OCI-LY1 (cell line): ENCODE measurements around the gene HELT.
"Not testable (repeated sequence)": the region's sequence is repeated elsewhere in the genome, so short reads cannot be mapped to it uniquely, and the experiment has no call there.

Experiments used
- H2AFZ ChIP-seq: fragments of 200-600 bp; sonication (generic), shearing (Covaris generic); 2 replicates; pipeline ENCODE4 v1.6.0; 2014; ENCODE audit warnings: antibody characterized with exemption, mild to moderate bottlenecking, low read length
- H3F3A ChIP-seq: fragments of 200-600 bp; sonication (generic), shearing (Covaris generic); 2 replicates; pipeline ENCODE4 v1.6.0; 2014; ENCODE audit warnings: mild to moderate bottlenecking, antibody characterized with exemption, low read length, moderate library complexity; ENCODE audit not compliant: insufficient read depth
- H3K27ac ChIP-seq: fragments of 200-600 bp; sonication (generic); 2 replicates; pipeline ENCODE4 v1.5.1; 2014; ENCODE audit warnings: low read length, mixed run types, mild to moderate bottlenecking, low read depth; ENCODE audit not compliant: poor library complexity, severe bottlenecking
- H3K27me3 ChIP-seq: fragments of 200-600 bp; sonication (generic); 2 replicates; pipeline ENCODE4 v1.6.0; 2014; ENCODE audit warnings: antibody characterized with exemption, mild to moderate bottlenecking, low read length, moderate library complexity; ENCODE audit not compliant: insufficient read depth
- H3K36me3 ChIP-seq: fragments of 200-600 bp; sonication (generic); 2 replicates; pipeline ENCODE4 v1.6.1; 2014; ENCODE audit warnings: mild to moderate bottlenecking, antibody characterized with exemption, low read length, moderate library complexity, mixed read lengths; ENCODE audit not compliant: insufficient read depth
- H3K4me1 ChIP-seq: fragments of 200-600 bp; sonication (generic); 2 replicates; pipeline ENCODE4 v1.5.1; 2014; ENCODE audit warnings: mild to moderate bottlenecking, low read length, moderate library complexity; ENCODE audit not compliant: insufficient read depth, severe bottlenecking
- H3K4me2 ChIP-seq: fragments of 200-600 bp; sonication (generic), shearing (Covaris generic); 2 replicates; pipeline ENCODE4 v1.6.1; 2014; ENCODE audit warnings: low read length
- H3K4me3 ChIP-seq: fragments of 200-600 bp; sonication (generic); 2 replicates; pipeline ENCODE4 v1.5.1; 2014; ENCODE audit warnings: low read length, low read depth, mild to moderate bottlenecking, mixed read lengths; ENCODE audit not compliant: poor library complexity, severe bottlenecking
- H3K79me2 ChIP-seq: fragments of 200-600 bp; shearing (Covaris generic); 2 replicates; pipeline ENCODE4 v1.6.1; 2016; ENCODE audit warnings: mixed run types, low read length, mixed read lengths; ENCODE audit not compliant: insufficient read depth
- H3K9ac ChIP-seq: fragments of 200-600 bp; sonication (generic), shearing (Covaris generic); 2 replicates; pipeline ENCODE4 v1.6.1; 2014; ENCODE audit warnings: mild to moderate bottlenecking, low read length, mixed read lengths
- H3K9me2 ChIP-seq: fragments of 200-600 bp; sonication (generic), shearing (Covaris generic); 2 replicates; pipeline ENCODE4 v1.6.1; 2014; ENCODE audit warnings: low read depth, mild to moderate bottlenecking, low read length, mixed read lengths
- H3K9me3 ChIP-seq: fragments of 200-600 bp; shearing (Covaris generic); 2 replicates; pipeline ENCODE4 v1.6.1; 2014; ENCODE audit warnings: low read length, mixed read lengths
- H4K20me1 ChIP-seq: fragments of 200-600 bp; sonication (generic), shearing (Covaris generic); 2 replicates; pipeline ENCODE4 v1.6.0; 2016; ENCODE audit warnings: mild to moderate bottlenecking, low read length; ENCODE audit not compliant: insufficient read depth
- EZH2 ChIP-seq: fragments of 200-600 bp; sonication (generic), shearing (Covaris generic); IDR thresholded peaks from 2 replicates; pipeline ENCODE4 v1.8.0; 2017; ENCODE audit warnings: borderline replicate concordance, mixed run types, mild to moderate bottlenecking, antibody characterized with exemption, low read length, moderate library complexity, mixed read lengths
- TF ChIP-seq, protein P1 (sequence below): fragments of 200-600 bp; sonication (generic), shearing (Covaris generic); IDR thresholded peaks from 2 replicates; pipeline ENCODE4 v1.5.1; 2017; ENCODE audit warnings: mild to moderate bottlenecking, antibody characterized with exemption, low read length, moderate library complexity, mixed read lengths

Gene HELT

DNA sequence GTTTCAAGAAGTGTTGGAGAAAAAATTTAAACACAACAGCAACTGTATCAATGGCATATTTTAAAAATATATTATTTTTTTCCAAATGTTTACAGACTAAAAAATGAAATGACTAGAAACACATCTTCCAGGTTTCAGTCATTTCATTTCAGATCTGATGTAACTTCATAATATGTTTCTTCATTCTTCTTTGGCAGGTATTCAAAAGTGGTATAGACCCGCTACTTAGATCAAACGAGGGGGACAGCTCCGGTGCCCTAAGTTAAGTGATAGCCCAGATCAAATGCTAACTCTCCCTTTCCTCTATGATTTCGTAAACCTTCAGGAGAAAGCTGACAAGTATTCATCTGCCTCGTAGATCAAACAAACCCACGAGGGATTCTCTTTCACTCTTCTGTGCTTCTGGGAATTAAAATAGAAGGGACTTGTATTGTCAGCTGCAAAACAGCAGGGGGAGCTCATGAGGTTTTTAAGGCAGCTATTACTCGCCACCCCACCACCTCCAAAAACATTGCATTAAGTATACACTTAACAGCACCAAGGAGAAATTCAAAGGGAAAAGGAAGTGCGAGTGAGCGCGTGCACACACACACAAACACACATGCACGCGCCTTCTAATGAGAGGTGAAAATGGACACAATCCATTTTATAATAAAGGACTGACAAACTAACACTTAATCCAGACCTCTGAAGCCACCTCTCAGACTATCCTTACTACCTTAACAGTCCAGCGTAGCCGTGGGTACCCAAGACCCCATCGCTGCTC, 21.4 kb downstream of the HELT start:
- no peak overlapping the region for H3K4me3 ChIP-seq
- H3K36me3 ChIP-seq, result no peaks in the 10 kb centered on the region; the same call in 1 of the 2 replicates
- no peak for TF ChIP-seq EZH2
- TF ChIP-seq, protein P1, sequence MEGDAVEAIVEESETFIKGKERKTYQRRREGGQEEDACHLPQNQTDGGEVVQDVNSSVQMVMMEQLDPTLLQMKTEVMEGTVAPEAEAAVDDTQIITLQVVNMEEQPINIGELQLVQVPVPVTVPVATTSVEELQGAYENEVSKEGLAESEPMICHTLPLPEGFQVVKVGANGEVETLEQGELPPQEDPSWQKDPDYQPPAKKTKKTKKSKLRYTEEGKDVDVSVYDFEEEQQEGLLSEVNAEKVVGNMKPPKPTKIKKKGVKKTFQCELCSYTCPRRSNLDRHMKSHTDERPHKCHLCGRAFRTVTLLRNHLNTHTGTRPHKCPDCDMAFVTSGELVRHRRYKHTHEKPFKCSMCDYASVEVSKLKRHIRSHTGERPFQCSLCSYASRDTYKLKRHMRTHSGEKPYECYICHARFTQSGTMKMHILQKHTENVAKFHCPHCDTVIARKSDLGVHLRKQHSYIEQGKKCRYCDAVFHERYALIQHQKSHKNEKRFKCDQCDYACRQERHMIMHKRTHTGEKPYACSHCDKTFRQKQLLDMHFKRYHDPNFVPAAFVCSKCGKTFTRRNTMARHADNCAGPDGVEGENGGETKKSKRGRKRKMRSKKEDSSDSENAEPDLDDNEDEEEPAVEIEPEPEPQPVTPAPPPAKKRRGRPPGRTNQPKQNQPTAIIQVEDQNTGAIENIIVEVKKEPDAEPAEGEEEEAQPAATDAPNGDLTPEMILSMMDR, result peak; percentile 89
- H3K27ac ChIP-seq, result no peak overlapping the region
- H3K4me1 ChIP-seq, result peaks cover 4% of the 10 kb centered on the region
- H3K9me3 ChIP-seq, result no peaks in the 10 kb centered on the region
- no peaks in the 10 kb centered on the region for H4K20me1 ChIP-seq
- H3K9me2 ChIP-seq, result no peaks in the 10 kb centered on the region
- no peaks in the 10 kb centered on the region for H3K79me2 ChIP-seq
- H3K4me2 ChIP-seq, result peak overlapping the region; percentile 31
- no peaks in the 10 kb centered on the region for H3F3A ChIP-seq
- no peak overlapping the region for H3K9ac ChIP-seq
- peaks cover 9% of the 10 kb centered on the region; the same call in 1 of the 2 replicates for H3K27me3 ChIP-seq
- no peak overlapping the region for H2AFZ ChIP-seq

DNA sequence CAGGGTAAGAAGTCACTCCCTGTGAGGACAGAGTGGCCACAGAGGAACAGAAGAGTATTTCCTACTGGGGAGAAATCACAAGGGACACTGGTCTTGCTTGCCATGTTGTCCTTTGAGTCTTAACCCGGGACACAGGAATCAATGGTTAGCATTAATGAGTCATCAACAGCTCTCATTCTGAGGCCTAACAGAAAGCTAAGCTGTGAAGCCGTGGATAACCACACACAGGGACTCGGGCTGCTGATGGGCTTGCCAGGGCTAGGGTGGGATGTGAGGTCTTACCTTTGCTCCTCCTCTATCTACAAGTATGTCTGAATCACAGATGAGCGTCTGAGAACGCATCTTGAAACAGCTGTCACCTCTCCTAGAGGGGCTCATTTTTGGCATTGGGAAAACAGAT, 22.2 kb downstream of the HELT start:
- no peaks in the 10 kb centered on the region for H3F3A ChIP-seq
- no peak overlapping the region for H3K4me2 ChIP-seq
- H3K27me3 ChIP-seq, result peaks cover 9% of the 10 kb centered on the region; the same call in 1 of the 2 replicates
- H3K9ac ChIP-seq, result no peak overlapping the region
- H4K20me1 ChIP-seq, result no peaks in the 10 kb centered on the region
- H3K36me3 ChIP-seq, result no peaks in the 10 kb centered on the region; the same call in 1 of the 2 replicates
- no peak for TF ChIP-seq EZH2
- TF ChIP-seq, protein P1, result no peak
- H3K9me3 ChIP-seq, result no peaks in the 10 kb centered on the region
- H3K4me3 ChIP-seq, result no peak overlapping the region
- H3K79me2 ChIP-seq, result no peaks in the 10 kb centered on the region
- H2AFZ ChIP-seq, result no peak overlapping the region
- H3K9me2 ChIP-seq, result no peaks in the 10 kb centered on the region
- peaks cover 4% of the 10 kb centered on the region for H3K4me1 ChIP-seq
- no peak overlapping the region for H3K27ac ChIP-seq

DNA sequence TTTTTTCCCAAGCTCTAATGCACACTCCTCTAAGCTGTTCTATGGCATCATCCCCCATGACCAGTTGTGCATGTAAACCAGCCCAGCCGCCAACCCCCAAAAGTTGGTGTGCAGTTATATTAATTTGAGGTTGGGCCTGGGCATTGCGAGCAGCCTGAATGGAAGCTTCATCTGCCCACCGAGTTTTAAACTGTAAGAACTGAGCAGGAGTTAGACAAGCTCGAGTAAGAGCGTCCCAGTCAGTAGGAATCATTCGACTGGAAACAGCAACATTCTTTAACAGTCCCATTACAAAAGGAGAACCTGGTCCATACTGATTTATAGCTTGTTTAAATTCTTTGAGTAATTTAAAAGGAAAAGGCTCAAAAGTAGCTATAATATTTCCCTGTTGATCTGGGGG, 32.0 kb downstream of the HELT start:
- not testable (repeated sequence) for H3K9me2 ChIP-seq, H2AFZ ChIP-seq, H3F3A ChIP-seq, H3K36me3 ChIP-seq, H3K79me2 ChIP-seq, H4K20me1 ChIP-seq, H3K9me3 ChIP-seq, H3K4me2 ChIP-seq, H3K4me1 ChIP-seq, H3K4me3 ChIP-seq, H3K27ac ChIP-seq, H3K9ac ChIP-seq, H3K27me3 ChIP-seq

DNA sequence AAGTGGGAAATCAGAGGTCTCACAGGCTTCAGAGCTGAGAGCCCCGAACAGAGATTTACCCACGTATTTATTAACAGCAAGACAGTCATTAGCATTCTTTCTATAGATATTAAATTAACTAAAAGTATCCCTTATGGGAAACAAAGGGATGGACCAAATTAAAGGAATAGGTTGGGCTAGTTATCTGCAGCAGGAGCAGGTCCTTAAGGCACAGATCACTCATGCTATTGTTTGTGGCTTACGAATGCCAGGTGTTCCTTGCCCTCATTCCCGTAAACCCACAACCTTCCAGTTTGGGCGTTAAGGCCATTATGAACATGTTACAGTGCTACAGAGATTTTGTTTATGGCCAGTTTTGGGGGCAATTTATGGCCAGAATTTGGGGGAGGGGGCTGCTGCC, 33.0 kb downstream of the HELT start:
- not testable (repeated sequence) for H3K27ac ChIP-seq, H2AFZ ChIP-seq, H3K79me2 ChIP-seq, H3K4me3 ChIP-seq, H3K36me3 ChIP-seq, H3K9me2 ChIP-seq, H3K9me3 ChIP-seq, H3K9ac ChIP-seq, H3K27me3 ChIP-seq, H3K4me1 ChIP-seq, H3K4me2 ChIP-seq, H3F3A ChIP-seq, H4K20me1 ChIP-seq
